WERI-Rb-1 (cell line): ENCODE data around the gene APBA2.

ENCODE experiments used
- DNase-seq: peaks from one replicate; pipeline ENCODE4 v3.0.0-alpha.2; 2020
- H3K27ac ChIP-seq: fragments of 250-450 bp; sonication (Bioruptor Pico); 2 replicates; pipeline ENCODE4 v1.5.1; 2020; ENCODE audit warnings: mild to moderate bottlenecking, moderate library complexity
- H3K27me3 ChIP-seq: fragments of 250-450 bp; sonication (Bioruptor Pico); 2 replicates; pipeline ENCODE4 v1.5.1; 2021; ENCODE audit warnings: mild to moderate bottlenecking, low read depth, moderate library complexity; ENCODE audit not compliant: insufficient read depth, severe bottlenecking
- H3K36me3 ChIP-seq: fragments of 250-450 bp; sonication (Bioruptor Pico); 2 replicates; pipeline ENCODE4 v1.5.1; 2020; ENCODE audit warnings: mild to moderate bottlenecking, moderate library complexity
- H3K4me3 ChIP-seq: 2 replicates; pipeline ENCODE4 v1.5.1; 2011; ENCODE audit warnings: low read depth, mild to moderate bottlenecking, control low read depth, low read length
- H3K9me3 ChIP-seq: fragments of 250-450 bp; sonication (Bioruptor Pico); 2 replicates; pipeline ENCODE4 v1.5.1; 2021; ENCODE audit warnings: mild to moderate bottlenecking, moderate library complexity; ENCODE audit not compliant: severe bottlenecking
- TF ChIP-seq, protein P1 (sequence below): IDR thresholded peaks from 2 replicates; pipeline ENCODE4 v1.5.1; 2011; ENCODE audit warnings: low read depth, mild to moderate bottlenecking, control low read depth, inconsistent platforms, low read length

The APBA2 gene

DNA sequence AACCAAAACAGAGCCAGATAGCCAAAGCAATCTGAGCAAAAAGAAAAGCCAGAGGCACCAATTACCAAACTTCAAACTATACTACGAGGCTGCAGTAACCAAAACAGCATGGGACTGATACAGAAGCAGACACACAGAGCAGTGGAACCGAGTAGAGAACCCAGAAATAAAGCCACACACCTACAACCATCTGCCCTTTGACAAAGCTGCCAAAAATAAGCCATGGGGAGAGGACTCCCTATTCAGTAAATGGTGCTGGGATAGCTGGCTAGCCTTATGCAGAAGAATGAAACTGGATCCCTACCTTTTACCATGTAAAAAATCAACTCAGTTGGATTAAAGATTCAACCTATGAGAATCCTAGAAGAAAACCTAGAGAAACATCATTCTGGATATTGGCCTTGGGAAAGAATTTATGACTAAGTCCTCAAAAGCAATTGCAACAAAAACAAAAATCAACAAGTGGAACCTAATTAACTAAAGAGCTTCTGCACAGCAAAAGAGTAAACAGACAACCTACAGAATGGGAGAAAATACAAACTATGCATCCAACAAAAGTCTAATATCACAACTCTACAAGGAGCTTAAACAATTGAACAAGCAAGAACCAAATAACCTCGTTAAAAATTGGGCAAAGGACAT is 95.1 kb downstream of the APBA2 start:
- TF ChIP-seq, protein P1, sequence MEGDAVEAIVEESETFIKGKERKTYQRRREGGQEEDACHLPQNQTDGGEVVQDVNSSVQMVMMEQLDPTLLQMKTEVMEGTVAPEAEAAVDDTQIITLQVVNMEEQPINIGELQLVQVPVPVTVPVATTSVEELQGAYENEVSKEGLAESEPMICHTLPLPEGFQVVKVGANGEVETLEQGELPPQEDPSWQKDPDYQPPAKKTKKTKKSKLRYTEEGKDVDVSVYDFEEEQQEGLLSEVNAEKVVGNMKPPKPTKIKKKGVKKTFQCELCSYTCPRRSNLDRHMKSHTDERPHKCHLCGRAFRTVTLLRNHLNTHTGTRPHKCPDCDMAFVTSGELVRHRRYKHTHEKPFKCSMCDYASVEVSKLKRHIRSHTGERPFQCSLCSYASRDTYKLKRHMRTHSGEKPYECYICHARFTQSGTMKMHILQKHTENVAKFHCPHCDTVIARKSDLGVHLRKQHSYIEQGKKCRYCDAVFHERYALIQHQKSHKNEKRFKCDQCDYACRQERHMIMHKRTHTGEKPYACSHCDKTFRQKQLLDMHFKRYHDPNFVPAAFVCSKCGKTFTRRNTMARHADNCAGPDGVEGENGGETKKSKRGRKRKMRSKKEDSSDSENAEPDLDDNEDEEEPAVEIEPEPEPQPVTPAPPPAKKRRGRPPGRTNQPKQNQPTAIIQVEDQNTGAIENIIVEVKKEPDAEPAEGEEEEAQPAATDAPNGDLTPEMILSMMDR = no peak
- Histone ChIP-seq H3K27me3 (no peaks in the 10 kb centered on the region), H3K36me3 (no peaks in the 10 kb centered on the region), H3K27ac (no peak overlapping the region), H3K9me3 (no peaks in the 10 kb centered on the region), H3K4me3 (no peak overlapping the region)
- DNase-seq = no peak

DNA sequence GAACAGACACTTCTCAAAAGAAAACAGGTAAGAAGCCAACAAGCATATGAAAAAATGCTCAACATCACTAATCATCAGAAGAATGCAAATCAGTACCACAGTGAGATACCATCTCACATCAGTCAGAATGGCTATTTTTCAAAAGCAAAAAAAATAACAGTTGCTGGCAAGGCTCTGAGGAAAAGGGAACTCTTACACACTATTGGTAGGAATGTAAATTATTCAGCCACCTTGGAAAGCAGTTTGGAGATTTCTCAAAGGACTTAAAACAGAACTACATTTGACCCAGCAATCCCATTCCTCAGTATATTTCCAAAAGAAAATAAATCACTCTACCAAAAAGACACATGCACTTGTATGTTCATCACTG is 95.6 kb downstream of the APBA2 start:
- H3K9me3 ChIP-seq = no peaks in the 10 kb centered on the region
- no peak for DNase-seq
- H3K27ac ChIP-seq = no peak overlapping the region
- H3K36me3 ChIP-seq = no peaks in the 10 kb centered on the region
- H3K27me3 ChIP-seq = no peaks in the 10 kb centered on the region
- TF ChIP-seq, protein P1 = no peak
- no peak overlapping the region for H3K4me3 ChIP-seq

DNA sequence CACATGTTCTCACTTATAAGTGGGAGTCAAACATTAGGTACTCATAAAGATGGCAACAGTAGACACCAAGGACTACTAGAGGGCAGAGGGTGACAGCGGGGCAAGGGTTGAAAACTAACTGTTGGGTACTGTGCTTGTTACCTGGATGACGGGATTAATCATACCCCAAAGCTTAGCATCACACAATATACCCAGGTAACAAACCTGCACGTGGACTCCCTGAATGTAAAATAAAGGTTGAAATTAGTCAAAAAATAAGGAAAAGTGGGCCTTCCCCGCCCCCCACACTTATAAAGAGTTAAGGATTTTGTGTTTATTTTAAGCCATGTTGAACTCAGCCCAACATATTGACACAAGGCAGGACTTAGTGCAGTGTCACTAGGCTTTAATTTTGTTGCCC is 96.1 kb downstream of the APBA2 start:
- TF ChIP-seq, protein P1 = no peak

DNA sequence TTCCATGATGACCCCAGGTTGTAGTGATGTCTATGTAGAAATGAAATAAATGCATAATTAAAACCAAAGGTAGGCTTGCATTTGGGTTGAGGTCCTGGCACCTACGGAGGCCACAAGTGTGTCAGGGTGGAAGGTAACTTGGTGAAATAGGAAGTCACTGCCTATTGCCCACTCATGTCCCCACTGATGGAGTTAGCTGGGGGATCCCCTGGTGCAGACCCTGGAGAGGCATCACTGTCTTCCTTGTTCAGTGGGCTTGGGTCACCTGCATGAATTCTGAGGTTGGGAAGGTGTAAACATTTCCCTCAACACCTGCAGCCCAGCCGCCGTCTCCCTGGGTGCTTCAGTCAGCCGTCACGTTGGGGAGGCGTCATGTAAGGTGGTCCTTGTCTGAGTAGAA is 97.1 kb downstream of the APBA2 start:
- no peak for DNase-seq
- H3K36me3 ChIP-seq = no peaks in the 10 kb centered on the region
- no peak overlapping the region for H3K4me3 ChIP-seq
- H3K27me3 ChIP-seq = no peaks in the 10 kb centered on the region
- no peak overlapping the region for H3K27ac ChIP-seq
- H3K9me3 ChIP-seq = no peaks in the 10 kb centered on the region
- TF ChIP-seq, protein P1 = no peak

More for the DNA sequence above, 96.1 kb downstream of the APBA2 start:
- no peak for DNase-seq
- Histone ChIP-seq H3K27me3 (no peaks in the 10 kb centered on the region), H3K36me3 (no peaks in the 10 kb centered on the region), H3K27ac (no peak overlapping the region), H3K9me3 (no peaks in the 10 kb centered on the region), H3K4me3 (no peak overlapping the region)

DNA sequence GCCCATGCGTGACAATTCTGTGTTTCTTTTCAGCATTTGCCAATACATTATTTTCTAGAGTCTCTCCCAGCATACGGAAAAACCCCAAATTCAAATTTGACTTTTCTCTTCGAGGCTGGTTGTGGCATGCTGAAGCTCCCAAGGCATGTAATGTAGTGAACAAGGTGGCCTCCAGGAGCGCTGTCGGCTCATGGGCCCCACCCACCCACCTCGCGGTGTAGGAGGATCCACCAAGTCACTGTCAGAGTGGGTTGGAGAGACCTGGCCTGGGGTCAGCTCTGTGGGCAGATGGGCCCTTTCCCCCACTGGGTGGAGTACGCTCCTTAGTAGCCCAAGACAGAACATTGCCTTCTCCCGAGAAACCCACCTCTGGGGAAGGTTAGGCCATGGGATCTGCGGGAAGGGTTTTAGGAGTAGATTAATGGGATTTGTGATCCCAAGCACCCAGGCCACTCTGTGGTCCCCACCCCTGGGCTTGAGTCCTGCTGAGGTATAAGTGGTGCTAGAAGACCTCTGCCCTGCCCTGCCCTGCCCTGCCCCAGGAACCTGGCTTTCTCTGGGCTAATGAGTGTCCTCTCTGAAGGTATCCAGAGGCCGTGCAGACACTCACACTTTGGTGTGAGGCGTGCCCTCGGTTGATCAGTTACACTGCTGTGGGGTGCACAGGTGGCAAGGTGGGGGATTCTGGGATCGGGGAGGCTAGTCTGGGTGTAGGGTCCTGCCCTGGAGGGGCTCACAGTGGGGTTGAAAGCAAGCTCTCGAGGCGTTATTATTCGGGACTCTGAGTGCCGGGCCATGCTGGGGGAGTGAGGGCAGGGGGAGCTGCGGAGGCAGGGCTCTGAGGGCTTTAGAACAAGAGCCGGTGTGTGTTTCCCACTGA is 97.9 kb downstream of the APBA2 start:
- no peaks in the 10 kb centered on the region for H3K27me3 ChIP-seq
- TF ChIP-seq, protein P1 = peak; percentile 27; the same call in 1 of the 2 replicates
- H3K36me3 ChIP-seq = no peaks in the 10 kb centered on the region
- H3K4me3 ChIP-seq = no peak overlapping the region
- H3K9me3 ChIP-seq = no peaks in the 10 kb centered on the region
- no peak overlapping the region for H3K27ac ChIP-seq
- DNase-seq = no peak
